ENCODE measurements around the gene RABGAP1L.

- TF ChIP-seq CTCF (IDR thresholded peaks at IDR 0.05) (no peak), POLR2A (IDR thresholded peaks at IDR 0.05) (no peak), EP300 (IDR thresholded peaks at IDR 0.05) (no peak)
Observed at GRCh38 chr1:174850726-174851125, 691.4 kb downstream of the RABGAP1L start.
